ENCODE measurements around the gene RBFOX2.

DNA sequence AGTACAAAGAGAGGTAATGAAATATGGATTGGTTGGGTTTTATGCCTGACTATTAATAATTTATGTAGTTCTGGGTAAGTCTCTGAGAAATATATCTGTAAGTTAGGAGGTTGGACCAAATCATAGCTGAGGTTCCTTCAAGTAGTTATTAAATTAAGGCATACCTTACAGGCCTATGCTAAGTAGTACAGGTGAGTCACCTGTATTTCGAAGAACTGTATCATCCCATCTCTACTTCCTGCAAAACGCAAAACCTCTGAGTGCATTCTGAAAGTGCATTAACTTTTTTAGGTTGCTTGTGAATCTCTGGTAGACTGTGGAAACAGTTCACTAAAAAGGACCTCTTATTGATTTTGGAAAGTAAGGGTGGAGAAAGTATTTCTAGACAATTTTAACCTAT lies 273.9 kb downstream of the RBFOX2 start:
- no peak for TF ChIP-seq MAZ (IDR thresholded peaks at IDR 0.05; ENCODE audit: borderline replicate concordance, low read depth, low read length)
- TF ChIP-seq, protein P1, sequence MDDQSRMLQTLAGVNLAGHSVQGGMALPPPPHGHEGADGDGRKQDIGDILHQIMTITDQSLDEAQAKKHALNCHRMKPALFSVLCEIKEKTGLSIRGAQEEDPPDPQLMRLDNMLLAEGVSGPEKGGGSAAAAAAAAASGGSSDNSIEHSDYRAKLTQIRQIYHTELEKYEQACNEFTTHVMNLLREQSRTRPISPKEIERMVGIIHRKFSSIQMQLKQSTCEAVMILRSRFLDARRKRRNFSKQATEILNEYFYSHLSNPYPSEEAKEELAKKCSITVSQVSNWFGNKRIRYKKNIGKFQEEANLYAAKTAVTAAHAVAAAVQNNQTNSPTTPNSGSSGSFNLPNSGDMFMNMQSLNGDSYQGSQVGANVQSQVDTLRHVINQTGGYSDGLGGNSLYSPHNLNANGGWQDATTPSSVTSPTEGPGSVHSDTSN (IDR thresholded peaks at IDR 0.05), result no peak
